Stimulated activated CD8-positive, alpha-beta memory T cell treated with anti-CD3 and anti-CD28 coated beads, Interleukin-4, amount 100 ng/mL, for 48 hours (primary cell): ENCODE measurements around the gene ZKSCAN4.

Source experiments
- DNase-seq: peaks from one replicate; pipeline ENCODE4 v3.0.0-alpha.2; 2020

Gene ZKSCAN4

DNA sequence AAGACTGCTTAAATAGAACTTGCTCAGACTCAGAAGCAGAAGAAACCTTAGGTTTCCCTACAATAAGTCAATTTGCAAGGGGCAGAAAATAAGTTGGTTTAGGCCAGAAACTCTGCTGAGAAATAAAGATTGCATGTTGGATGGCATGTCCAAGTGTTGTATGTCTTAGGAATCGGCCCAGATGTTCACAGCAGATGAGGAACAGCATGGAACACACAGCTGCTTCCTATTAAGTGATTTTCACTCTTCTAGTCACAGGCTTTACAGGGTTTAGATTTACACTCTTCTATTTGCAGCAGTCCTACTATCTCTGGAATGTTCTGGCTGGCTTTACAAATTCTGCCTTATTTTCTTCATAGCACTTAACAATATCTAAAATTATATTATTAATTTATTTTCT lies 3.2 kb downstream of the ZKSCAN4 start:
- DNase-seq: no peak

GRCh38 chr6:28245206-28245941 lies 6.7 kb downstream of the ZKSCAN4 start:
- DNase-seq: no peak

DNA sequence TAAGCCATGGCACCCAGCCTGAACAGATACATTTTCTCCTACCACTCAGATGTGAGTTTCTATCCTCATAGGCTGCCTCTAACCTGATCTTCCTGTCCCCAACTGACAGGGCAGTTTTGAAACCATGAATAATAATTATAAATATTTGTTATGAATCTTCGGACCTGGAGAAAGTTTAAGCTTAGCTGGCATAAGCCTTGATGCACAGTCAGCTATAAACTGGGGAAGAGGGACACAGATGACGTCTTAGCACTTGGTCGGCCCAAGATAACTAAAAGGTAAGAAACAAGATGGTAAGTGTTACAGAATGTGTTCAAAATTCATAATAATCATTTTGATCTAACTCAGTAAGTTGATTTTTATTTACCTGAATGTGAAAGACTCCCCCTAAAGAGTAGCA lies 8.1 kb downstream of the ZKSCAN4 start:
- DNase-seq: no peak

- no peak for DNase-seq
These were observed 11.6 kb downstream of the ZKSCAN4 start for GRCh38 chr6:28240471-28240870.

DNA sequence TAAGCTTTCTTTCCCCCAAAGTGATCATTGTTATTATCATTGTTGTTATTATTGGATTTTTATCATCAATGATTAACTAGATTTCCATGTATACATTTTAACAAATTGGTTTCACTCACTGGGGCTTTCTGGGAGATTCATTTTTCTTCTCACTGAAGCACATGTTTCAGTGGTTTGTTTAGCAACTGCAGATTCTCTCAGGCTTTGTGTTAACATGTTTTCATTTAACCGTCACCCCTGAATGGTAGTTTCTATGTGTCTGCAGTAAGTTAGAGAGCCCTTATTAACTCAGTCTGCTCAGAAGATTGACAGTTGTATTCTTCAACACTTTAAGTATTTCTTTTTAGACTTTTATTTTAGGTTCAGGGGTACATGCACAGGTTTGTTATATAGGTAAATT lies 12.4 kb downstream of the ZKSCAN4 start:
- no peak for DNase-seq

DNA sequence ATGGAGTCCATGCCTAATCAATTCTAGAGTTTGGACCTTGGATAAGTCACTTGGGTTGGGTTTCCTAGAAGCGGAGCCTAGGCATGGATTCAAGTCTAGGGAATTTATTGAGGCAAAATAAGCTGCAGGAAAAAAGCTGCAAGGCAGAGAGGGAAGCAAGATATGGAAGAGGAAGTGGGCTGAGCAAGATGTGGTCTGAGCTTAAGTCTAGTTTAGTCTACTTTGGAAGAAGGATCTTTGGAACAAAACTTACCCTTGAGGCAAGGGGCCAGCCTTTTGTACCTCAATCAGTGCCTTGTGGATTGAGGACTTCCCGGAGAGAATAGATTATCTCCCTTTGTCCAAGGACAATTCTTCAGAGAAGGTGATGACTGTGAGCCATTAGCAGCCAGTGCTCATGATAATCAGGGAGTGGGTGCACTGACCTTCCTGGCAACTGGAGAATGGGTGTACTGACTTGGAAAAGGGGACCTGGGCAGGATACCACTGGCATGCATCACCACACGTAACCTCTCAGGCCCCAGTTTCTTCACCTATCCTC lies 16.1 kb downstream of the ZKSCAN4 start:
- no peak for DNase-seq

- DNase-seq: no peak
These were observed 19.3 kb downstream of the ZKSCAN4 start for GRCh38 chr6:28232785-28233184.

- DNase-seq: no peak
These were observed 25.6 kb downstream of the ZKSCAN4 start for GRCh38 chr6:28226460-28226859.

GRCh38 chr6:28225056-28225834 lies 26.8 kb downstream of the ZKSCAN4 start, which contains the start of gene ZSCAN9:
ZSCAN9 (plus strand) TSS chr6:28225275; CDS start chr6:28227085, 1,810 bp downstream.
- DNase-seq: peak; percentile 69

GRCh38 chr6:28224131-28225055 lies 27.7 kb downstream of the ZKSCAN4 start:
- DNase-seq: no peak

DNA sequence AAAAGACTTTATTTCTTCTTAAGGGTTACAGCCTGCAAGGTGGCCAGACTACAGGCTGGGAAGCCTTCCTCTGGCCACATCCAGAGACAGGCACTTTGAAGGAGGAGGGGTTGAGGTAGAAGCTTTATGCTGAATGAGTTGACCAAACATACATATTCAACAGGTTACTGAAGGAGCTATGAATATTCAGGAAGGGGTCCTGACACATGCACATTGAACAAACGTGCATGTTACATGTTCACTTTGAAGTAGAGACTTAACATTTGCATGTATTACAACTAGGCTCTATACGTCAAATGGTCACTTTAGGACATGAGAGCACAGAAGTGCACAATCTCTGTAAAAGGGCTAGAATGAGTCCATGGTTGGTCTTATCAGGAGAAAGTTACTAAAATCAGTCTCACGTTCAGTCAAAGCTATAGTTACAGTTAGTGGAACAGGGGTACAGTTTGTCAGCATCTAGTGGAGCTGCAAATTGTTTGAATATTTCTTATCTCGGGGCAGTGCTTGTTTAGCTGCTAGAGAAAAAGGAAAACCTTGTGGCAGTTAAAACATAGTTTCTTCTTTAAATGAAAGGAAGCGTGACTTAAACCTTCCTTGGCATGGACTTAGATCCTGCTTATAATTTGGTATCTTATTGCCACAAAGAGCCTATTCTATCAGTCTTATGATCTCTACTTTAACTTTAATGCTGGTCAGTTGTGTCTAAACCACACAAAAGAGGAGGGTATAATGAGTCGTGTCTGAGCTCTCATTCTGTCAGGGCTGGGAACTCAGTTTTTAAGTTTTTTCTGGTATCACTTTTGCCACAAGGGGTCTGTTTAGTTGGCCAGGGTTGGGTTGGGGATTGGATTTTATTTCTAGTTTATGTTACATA lies 31.6 kb downstream of the ZKSCAN4 start:
- no peak for DNase-seq

DNA sequence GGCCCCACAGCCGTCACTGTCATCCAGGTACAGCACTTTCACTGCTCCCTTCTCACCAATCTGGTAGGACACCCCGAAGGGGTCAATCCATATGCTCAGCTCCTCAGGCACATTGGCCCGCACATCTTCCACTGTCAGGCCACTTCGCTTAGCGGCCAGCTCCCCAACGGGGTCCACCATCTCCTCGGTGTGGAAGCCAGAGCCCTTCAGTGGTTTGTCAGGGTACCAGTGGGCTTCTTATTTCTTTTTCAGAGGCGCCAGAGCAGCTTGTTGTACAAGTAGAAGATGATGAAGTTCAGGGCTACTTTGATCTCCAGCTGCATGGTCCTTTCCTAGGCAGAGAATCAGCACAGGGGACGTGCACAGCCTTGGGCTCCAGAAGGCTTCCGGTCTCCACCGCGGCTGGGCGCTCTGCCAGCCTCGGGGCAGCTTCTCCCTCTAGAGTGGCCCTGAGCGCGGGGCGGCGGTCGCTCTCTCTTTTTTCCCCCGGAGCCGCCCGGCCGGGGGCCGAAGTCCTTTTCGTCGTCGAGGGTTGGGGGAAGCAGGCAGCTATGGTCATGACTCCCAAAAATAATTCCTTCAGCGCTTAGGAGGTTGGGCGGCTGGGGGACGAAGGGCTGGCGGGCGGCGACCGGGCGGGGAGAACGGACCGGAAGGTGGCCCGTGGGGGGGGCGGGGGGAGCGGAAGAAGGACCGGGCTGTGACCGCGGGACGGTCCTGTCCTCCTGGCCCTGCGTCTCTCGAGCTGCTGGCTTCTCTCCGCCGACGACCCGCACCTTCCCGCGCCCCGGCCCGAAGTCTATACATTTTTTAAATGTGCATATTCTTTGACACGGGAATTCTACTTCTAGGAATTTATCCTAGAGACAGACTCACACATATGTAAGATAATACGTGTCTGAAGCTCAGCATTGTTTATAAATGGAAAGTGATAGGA lies 33.5 kb downstream of the ZKSCAN4 start:
- peak; percentile 63 for DNase-seq

GRCh38 chr6:28217890-28218289 lies 34.2 kb downstream of the ZKSCAN4 start:
- no peak for DNase-seq

- DNase-seq: no peak
These were observed 36.6 kb downstream of the ZKSCAN4 start for GRCh38 chr6:28215425-28215824.

GRCh38 chr6:28213213-28213523 lies 38.9 kb downstream of the ZKSCAN4 start:
- DNase-seq: no peak

DNA sequence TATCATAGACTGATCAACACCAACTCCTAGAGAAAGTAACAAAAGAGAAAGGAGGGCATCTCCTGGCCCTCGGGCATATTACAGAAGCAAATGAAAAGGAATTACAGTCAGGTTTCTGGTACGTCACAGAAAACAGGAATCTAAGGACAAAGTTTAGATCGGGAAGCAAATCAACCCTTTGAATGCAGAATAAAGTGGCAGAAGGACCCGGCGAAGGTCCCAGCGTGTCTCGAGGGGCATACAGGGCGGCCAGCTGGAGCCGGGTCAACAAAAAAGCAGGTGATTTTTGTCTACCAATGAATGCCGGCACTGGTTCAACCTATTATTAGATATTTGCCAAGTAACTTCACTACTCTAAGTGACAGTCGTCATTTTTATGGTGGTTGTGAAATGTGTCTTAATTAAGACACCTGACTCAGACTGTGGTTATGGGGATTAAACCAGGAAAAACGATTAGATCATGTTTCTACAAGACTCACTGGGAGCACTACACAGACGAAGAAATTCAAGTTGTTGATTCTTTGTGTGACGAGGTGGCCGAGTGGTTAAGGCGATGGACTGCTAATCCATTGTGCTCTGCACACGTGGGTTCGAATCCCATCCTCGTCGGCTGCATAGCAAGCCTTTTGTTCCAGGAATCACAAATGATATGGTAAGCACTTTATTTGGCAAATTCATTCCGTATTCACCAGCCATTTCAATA lies 39.4 kb downstream of the ZKSCAN4 start:
- DNase-seq: peak; percentile 89

GRCh38 chr6:28211840-28212509 lies 40.1 kb downstream of the ZKSCAN4 start:
- peak; percentile 42 for DNase-seq

DNA sequence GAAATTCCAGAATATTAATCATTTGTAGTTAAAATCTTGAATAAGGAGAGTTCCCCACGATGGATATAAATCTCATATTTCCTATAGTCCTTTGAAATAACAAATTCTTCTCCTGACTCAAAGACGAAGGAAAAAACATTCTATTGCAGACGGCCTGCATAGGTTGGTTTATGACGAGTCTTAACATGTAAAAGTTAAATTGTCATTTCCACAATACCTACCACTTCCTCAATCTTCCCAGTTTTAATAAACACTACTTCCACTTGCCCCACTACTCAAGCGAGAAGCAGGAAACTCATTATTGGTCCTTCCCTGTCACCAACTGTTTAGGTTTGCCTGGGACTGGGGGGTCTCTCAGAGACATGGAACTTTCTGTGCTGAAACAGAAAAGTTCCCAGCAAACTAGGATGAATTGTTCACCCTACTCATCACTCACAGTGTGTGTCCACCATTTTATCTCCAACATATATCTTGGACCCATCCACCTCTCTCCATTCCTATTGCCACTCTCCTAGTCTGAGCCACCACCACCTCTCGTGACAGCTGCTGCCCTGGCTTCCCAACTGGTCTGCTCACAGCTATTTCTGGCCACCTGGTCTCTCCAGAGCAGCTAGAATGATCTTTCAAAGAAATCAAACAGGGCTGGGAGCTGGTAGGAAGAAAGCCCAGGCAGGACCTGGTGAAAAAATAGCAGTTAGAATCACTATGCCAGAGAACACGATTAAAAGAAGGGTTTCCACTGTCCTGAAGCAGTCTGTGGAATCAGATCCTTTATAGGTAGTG lies 42.1 kb downstream of the ZKSCAN4 start:
- no peak for DNase-seq
